BE2C (cell line): ENCODE results near the gene MEF2C. TPM values are rescaled to one million over a fixed set of nuclear protein-coding genes. Genes with fewer than 3 reads are reported as not detected.

ENCODE experiments used
- DNase-seq: peaks from one replicate; pipeline ENCODE4 v3.0.0-alpha.2; 2020
- H3K27me3 ChIP-seq: fragments of 250-450 bp; sonication (Bioruptor Pico); 2 replicates; pipeline ENCODE4 v1.5.1; 2020; ENCODE audit warnings: mild to moderate bottlenecking
- H3K36me3 ChIP-seq: fragments of 250-450 bp; sonication (Bioruptor Pico); 2 replicates; pipeline ENCODE4 v1.5.1; 2020; ENCODE audit warnings: mild to moderate bottlenecking
- H3K4me1 ChIP-seq: fragments of 250-450 bp; sonication (Bioruptor Pico); 2 replicates; pipeline ENCODE4 v1.5.1; 2020
- H3K4me3 ChIP-seq: 2 replicates; pipeline ENCODE4 v1.5.1; 2011; ENCODE audit warnings: low read depth, low read length
- H3K9me3 ChIP-seq: fragments of 250-450 bp; sonication (Bioruptor Pico); 2 replicates; pipeline ENCODE4 v1.5.1; 2020
- polyA plus RNA-seq: library from polyadenylated mRNA; unstranded; fragments of >200 nt; gene quantifications from one replicate; pipeline ENCODE4 v1.2.1, GENCODE V29; 2012; ENCODE audit warnings: low read depth, missing spikeins; ENCODE audit not compliant: insufficient read length, insufficient read depth
- TF ChIP-seq, protein P1 (sequence below): IDR thresholded peaks from 2 replicates; pipeline ENCODE4 v1.5.1; 2012; ENCODE audit warnings: mild to moderate bottlenecking, low read depth, low read length

Gene MEF2C
- not detected for polyA plus RNA-seq

DNA sequence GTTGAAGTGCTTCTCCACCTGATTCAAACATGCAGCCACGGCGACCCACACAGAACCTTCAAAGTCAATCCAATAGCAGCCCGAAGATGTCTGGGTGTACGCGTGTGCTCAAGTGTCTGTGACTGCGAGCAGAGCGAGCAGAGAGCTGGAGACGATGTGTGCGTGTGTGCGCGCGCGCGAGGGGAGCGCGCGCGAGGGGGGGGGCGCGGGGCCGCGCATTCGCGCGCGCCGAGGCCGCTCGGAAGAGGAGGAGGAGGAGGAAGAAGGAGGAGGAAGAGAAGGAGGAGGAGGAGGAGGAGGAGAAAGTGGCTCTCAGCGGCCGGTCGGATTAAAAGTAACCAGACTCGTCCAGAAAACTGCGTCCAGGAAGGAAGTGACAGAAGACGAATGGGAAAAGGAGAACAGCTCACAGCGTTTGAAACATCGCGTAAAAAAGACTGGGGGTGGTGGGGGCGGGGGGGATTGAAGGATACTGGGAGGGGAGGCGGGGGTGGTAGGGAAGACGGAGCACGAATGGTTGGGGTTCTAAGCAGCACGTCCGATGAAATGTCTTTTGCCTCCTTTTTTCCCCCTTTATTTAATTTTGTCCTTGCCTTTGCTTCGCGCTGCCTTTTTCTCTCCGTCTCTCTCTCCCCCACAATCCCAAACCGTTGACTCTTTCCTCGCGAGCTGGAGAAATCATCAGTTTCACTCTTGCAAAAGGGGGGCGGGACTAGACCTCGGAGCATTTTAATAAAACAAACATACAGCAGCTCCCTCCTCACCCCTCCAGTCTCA lies at the start of gene MEF2C:
MEF2C (minus strand) TSS at position 126 of the 777 bp plus-strand sequence. CDS start 59,396 bp downstream, outside the sequence.
- Histone ChIP-seq H3K36me3 (no peaks in the 10 kb centered on the region), H3K4me3 (peak within 1 kb of the TSS; percentile 67), H3K9me3 (no peaks in the 10 kb centered on the region), H3K27me3 (peaks cover 78% of the 10 kb centered on the region), H3K4me1 (no peaks in the 10 kb centered on the region)
- DNase-seq, result peak; percentile 8
- TF ChIP-seq, protein P1, sequence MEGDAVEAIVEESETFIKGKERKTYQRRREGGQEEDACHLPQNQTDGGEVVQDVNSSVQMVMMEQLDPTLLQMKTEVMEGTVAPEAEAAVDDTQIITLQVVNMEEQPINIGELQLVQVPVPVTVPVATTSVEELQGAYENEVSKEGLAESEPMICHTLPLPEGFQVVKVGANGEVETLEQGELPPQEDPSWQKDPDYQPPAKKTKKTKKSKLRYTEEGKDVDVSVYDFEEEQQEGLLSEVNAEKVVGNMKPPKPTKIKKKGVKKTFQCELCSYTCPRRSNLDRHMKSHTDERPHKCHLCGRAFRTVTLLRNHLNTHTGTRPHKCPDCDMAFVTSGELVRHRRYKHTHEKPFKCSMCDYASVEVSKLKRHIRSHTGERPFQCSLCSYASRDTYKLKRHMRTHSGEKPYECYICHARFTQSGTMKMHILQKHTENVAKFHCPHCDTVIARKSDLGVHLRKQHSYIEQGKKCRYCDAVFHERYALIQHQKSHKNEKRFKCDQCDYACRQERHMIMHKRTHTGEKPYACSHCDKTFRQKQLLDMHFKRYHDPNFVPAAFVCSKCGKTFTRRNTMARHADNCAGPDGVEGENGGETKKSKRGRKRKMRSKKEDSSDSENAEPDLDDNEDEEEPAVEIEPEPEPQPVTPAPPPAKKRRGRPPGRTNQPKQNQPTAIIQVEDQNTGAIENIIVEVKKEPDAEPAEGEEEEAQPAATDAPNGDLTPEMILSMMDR, result no peak

DNA sequence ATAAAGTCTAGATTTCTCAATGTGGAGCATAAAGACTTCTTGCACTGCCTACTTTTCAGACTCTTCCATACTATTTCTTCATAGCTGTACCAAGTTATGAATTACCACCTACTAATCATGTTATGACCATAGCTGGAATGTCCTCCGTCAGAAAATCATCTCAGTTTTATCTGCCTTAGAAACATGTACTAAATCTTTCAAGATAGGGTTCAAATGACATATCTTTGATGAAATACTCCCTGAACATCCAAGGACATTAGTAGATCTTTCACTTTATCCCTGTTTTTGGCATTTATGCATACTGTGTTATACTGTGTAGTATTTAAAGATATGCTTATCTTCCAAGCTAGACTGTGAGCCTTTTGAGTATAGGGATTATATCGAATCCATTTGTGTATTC lies 49.6 kb upstream of the MEF2C start:
- no peak for DNase-seq
- TF ChIP-seq, protein P1, result no peak
- Histone ChIP-seq H3K9me3 (no peaks in the 10 kb centered on the region), H3K27me3 (no peaks in the 10 kb centered on the region), H3K4me1 (no peaks in the 10 kb centered on the region), H3K36me3 (no peaks in the 10 kb centered on the region), H3K4me3 (no peak overlapping the region)

DNA sequence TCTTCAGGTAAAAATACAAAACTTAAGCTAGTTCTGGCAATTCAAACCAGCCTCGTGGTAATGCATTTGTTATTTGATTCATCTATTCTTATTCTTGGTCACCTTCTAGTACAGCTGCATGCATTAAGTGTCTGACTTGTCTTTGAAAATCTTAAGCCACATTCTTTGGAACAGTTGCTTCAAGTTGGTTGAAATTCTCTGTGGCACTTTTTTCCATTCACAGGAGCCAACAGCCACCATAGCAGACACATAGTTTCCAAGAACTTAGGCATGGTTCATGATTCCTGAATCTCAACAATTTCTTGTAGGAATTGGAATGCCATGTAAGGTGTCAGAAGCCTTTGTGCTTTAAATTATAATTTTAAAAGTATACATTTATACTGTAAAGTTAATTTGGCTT lies 47.4 kb upstream of the MEF2C start:
- H3K27me3 ChIP-seq, result no peaks in the 10 kb centered on the region
- H3K4me1 ChIP-seq, result no peaks in the 10 kb centered on the region
- no peak overlapping the region for H3K4me3 ChIP-seq
- no peaks in the 10 kb centered on the region for H3K36me3 ChIP-seq
- no peak for DNase-seq
- H3K9me3 ChIP-seq, result no peaks in the 10 kb centered on the region
- TF ChIP-seq, protein P1, result no peak

DNA sequence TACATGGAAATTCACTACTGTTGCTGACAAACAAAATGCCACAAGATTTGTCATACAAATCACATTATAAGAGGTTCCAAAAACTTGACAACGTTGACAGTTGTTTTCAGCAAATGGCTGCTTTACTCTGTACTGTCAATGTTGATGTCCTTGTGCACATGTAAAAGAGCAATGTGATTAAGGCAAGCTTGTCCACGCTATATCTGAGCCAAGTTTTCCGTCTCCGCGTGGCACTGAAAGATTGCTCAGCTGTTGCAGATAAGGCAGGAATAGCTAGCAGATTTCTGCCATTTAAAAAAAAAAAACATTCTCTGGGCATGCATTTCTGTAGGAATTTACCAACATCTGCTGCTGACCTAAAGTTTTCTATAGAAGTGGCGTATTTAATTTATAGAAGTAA lies 46.4 kb upstream of the MEF2C start:
- Histone ChIP-seq H3K4me1 (no peaks in the 10 kb centered on the region), H3K4me3 (no peak overlapping the region), H3K36me3 (no peaks in the 10 kb centered on the region), H3K9me3 (no peaks in the 10 kb centered on the region), H3K27me3 (peaks cover 4% of the 10 kb centered on the region; the same call in 1 of the 2 replicates)
- no peak for DNase-seq
- TF ChIP-seq, protein P1, result no peak

DNA sequence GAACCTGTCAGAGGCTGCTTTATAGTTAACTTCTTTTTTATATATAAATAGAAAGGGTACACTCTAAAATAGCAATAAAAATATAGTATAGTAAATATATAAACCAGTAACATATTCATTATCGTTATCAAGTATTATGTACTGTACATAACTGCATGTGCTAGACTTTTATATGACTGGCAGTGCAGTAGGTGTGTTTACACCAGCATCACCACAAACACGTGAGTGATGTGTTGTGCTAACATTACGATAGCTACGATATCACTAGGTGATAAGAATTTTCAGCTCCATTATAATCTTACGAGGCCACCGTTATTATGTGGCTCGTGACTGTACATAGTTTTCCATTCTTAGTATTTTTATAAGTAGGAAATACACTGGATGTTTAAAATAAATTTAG lies 43.8 kb upstream of the MEF2C start:
- no peaks in the 10 kb centered on the region for H3K4me1 ChIP-seq
- H3K9me3 ChIP-seq, result no peaks in the 10 kb centered on the region
- DNase-seq, result no peak
- no peak overlapping the region for H3K4me3 ChIP-seq
- H3K27me3 ChIP-seq, result peaks cover 8% of the 10 kb centered on the region; the same call in 1 of the 2 replicates
- TF ChIP-seq, protein P1, result no peak
- no peaks in the 10 kb centered on the region for H3K36me3 ChIP-seq

DNA sequence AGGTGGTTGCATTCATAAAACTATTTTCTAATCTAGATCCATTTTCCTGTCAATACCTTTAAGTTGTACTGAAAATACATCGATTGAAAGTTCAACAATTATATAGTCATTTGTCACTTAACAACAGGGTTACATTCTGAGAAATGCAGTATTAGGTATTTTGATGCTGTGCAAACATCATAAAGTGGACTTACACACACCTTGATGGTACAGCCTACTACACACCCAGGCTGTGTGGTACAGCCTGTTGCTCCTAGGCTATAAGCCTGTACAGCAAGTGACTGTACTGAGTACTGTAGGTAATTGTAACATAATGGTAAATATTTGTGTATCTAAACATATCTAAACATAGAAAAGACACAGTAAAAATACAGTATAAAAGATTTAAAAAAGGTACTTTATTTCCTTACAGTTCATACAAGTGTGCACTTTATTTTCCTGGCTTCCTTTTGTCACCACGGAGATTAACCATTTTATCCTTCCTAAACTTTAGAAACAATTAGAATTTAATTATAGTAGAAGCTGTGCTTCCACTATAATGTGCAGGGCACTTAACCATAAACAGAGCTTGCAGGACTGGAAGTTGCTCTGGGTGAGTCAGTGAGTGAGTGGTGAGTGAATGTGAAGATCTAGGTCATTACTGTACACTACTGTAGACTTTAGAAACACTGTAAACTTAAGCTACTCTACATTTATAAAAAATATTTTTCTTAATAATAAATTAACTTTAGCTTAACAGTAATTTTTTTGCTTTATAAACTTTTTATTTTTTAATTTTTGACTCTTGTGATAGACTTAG lies 42.9 kb upstream of the MEF2C start:
- TF ChIP-seq, protein P1, result no peak
- H3K4me1 ChIP-seq, result no peaks in the 10 kb centered on the region
- no peaks in the 10 kb centered on the region for H3K36me3 ChIP-seq
- no peak for DNase-seq
- no peaks in the 10 kb centered on the region for H3K9me3 ChIP-seq
- peaks cover 8% of the 10 kb centered on the region; the same call in 1 of the 2 replicates for H3K27me3 ChIP-seq
- no peak overlapping the region for H3K4me3 ChIP-seq
